Esophagus squamous epithelium (tissue), 4 donors: Measurements from ENCODE around the gene DSEL.

Source experiments
- POLR2A ChIP-seq, 4 donors: fragments of 450-650 bp; IDR thresholded peaks; one replicate each; pipeline ENCODE4 v1.6.1; 2017; ENCODE audit warnings: antibody characterized with exemption in 4 of 4, mild to moderate bottlenecking in 4 of 4, moderate library complexity in 3 of 4
- TF ChIP-seq, protein P1 (sequence below), 6 experiments: fragments of 450-650 bp in 4 of 6; fragments of 200-600 bp in 2 of 6; sonication (generic) in 2 of 6; IDR thresholded peaks; one replicate each; pipeline ENCODE4 v1.5.1; 2016 to 2019; ENCODE audit warnings: antibody characterized with exemption in 6 of 6, mild to moderate bottlenecking in 4 of 6, moderate library complexity in 4 of 6

DNA sequence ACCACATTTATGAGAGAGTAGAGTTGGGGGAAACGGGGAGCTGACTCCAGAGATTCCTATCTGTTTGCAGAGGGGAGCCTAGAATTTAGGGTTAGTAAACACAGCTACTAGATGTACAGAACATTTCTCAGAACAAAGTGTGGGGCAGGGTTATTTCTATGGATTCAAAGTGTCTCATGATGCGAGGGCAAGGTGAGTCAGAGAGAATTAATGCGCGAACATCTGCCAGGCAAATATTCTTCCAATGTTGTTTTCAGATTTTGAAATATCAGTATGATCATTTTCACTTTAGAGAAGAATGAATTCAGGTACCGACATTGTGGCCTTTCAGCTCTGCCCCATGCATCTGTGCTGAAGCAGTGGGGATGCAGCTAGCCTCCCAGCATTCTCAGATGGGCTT, 2.0 kb upstream of the DSEL start:
- TF ChIP-seq, protein P1, sequence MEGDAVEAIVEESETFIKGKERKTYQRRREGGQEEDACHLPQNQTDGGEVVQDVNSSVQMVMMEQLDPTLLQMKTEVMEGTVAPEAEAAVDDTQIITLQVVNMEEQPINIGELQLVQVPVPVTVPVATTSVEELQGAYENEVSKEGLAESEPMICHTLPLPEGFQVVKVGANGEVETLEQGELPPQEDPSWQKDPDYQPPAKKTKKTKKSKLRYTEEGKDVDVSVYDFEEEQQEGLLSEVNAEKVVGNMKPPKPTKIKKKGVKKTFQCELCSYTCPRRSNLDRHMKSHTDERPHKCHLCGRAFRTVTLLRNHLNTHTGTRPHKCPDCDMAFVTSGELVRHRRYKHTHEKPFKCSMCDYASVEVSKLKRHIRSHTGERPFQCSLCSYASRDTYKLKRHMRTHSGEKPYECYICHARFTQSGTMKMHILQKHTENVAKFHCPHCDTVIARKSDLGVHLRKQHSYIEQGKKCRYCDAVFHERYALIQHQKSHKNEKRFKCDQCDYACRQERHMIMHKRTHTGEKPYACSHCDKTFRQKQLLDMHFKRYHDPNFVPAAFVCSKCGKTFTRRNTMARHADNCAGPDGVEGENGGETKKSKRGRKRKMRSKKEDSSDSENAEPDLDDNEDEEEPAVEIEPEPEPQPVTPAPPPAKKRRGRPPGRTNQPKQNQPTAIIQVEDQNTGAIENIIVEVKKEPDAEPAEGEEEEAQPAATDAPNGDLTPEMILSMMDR (IDR thresholded peaks at IDR 0.05) = no peak
- TF ChIP-seq POLR2A (IDR thresholded peaks at IDR 0.05) = no peak
